DMS153 (cell line): ENCODE results near the gene C1orf105.
"Not testable (repeated sequence)": the region's sequence is repeated elsewhere in the genome, so short reads cannot be mapped to it uniquely, and the experiment has no call there.

Experiments used
- DNase-seq: peaks from one replicate; lab custom pipeline; 2025; lab: John Stamatoyannopoulos, UW

The C1orf105 gene

DNA sequence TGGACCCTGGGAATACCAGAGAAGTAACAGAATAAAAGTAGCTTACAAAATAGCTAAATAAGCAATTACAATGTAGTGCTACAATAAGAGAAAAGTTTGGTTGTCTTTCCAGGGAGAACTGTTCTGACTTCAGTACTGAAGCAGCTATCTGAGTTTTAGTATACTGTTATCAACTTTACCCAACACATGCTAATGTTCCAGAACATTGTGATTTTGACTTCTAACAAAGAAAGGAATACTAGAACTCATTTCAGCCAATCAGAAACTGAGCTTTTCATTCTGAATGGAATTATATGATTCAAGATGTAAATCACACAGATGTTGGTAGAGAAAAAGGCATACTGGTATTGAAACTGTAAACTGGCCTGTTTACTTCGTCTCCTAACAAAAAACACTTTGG is at the start of gene C1orf105:
TSS of gene C1orf105 (plus strand) at position 301 of the 400 bp plus-strand sequence. CDS start 201 bp downstream, outside the sequence.
- no peak for DNase-seq

DNA sequence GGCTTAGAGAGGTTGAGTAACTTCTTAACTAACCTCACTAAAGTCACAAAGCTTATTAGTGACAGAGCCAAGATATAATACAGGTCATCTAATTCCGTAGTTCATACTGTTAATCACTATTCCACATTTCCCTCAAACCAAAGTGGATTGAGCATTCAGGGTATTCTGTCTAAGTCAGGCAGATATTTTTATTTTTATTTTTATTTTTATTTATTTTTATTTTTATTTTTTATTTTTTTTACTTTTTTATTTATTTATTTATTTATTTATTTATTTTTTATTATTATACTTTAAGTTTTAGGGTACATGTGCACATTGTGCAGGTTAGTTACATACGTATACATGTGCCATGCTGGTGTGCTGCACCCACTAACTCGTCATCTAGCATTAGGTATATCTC is 48.8 kb upstream of the C1orf105 start:
- not testable (repeated sequence) for DNase-seq

- DNase-seq = no peak
Measured at GRCh38 chr1:172373864-172374263, 46.6 kb upstream of the C1orf105 start.

DNA sequence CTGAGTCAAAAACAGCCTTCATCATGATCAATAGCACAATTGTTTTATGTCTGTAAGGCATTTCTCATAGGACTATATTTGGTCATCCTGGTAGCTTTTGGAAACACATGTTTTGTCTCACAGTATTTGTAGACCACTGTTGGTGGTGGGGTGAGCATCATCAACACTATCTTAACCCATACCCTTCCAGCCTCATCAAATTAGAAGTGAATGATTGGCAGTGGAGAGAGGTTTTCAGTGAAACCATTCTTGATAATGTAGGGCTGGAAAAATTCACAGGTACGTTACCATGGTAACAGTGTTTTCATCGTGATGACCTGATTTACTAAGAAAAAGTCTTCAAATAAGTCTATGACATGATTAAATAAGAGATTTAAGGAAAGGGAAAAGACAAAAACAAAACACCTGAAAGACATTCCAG is 45.3 kb upstream of the C1orf105 start:
- no peak for DNase-seq

DNA sequence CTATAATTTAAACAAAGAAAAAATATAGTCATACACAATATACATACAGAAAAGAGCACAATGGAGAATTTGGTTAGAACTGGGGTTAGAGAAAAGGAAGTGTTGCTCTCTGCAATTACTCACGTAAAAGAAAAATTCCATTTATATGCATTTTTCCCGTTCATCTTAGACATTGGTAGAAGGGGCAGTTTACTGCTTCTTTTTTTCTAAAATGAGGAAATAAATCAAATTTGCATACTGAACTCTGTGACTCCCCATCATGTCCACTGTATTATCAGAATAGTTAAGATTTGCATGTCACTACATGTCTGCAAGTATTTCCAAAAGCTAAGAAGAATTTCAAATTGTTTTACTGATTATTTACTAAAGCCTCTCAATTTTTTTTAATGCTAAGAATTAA is 44.1 kb upstream of the C1orf105 start:
- no peak for DNase-seq

- DNase-seq = no peak
Measured at GRCh38 chr1:172377565-172377964, 42.9 kb upstream of the C1orf105 start.

DNA sequence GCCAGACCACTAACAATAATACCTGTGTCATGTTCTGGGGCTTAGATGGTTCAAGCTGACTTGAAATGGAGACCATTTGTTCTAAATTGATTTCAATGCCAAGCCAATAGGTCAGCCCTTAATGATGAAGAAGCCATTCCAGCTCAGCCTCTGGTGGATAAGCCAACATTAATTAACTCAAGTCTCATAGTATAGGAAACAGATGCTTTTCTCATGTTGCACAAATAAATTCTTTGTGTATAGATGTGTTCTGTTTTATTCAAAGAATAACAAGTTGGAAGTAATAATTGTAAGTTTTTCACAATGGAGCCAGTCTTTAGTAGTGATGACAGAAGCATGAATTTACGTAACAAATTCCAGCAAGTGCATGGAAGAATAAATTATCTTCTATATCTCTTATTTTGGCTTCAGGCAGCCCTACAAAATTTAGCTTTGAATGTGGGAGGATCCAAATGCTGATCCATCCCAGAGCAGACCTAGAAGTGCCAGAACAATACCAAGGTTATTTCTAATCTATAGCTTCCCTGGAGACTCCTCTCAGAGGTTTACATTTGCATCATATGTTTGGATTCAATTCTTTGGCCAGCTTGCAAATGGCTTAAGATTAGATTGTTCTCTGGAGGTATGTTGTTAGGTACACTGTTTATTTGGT is 42.2 kb upstream of the C1orf105 start:
- DNase-seq = no peak

DNA sequence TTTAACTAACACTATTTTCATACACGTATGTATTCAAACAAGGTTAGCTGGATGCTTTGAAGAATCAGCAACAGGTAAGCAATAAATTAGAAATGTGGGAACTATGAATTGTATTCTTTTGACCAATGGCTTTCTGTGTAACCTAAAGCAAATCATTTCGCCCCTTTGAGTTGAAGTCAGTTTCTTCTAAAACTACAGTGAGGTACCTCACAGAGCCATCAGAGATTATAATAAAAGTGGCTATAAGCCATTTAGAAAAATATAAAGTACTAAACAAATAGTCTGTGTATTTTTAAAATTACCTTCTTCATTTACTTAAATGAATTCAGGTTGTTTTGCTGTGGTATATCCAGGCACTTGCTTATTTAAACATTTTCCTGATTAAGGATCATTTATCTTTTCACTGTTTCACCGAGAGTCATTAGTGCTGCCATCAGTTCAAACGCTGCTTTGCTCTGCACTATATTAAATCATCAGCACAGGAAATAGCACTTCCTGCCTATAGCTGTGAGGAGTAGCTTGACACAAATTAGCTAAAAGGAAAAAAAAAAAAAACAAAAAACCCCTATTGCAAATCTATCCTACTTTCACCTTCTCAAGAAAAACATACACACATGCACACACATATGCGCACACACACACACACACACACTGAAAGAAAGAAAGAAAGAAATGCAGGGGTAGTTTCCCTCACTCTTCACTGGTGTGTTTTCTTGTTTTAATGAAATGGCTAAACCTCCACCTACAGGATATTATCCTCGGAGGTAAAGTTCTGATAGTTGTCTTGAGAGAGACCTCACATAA is 39.8 kb upstream of the C1orf105 start:
- DNase-seq = peak; percentile 56

- DNase-seq = no peak
Measured at GRCh38 chr1:172381946-172382345, 38.5 kb upstream of the C1orf105 start.

GRCh38 chr1:172382406-172382805 is 38.1 kb upstream of the C1orf105 start:
- DNase-seq = no peak

- DNase-seq = no peak
Measured at GRCh38 chr1:172382990-172383389, 37.5 kb upstream of the C1orf105 start.

DNA sequence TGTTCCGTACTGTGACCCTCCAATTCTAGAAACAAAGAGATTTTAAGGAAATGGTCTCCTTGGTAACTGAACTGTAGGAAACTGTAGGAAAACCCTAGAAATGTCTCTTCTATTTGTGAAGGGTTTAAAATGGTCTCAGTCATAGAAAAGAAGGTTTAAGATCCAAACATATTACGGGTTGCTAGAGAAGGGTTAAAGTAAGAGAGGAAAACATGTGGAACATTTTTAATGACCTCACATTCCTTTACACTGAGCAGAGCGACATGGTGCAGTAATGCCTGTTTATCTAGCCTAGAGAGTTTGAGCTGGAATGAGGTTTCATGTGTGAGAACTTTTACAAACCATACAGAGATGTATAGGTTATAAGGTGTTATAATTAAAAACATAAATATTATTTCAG is 36.9 kb upstream of the C1orf105 start:
- DNase-seq = no peak

GRCh38 chr1:172384656-172385055 is 35.8 kb upstream of the C1orf105 start:
- no peak for DNase-seq

GRCh38 chr1:172386046-172386445 is 34.4 kb upstream of the C1orf105 start:
- no peak for DNase-seq

GRCh38 chr1:172388490-172388889 is 32.0 kb upstream of the C1orf105 start:
- DNase-seq = no peak

DNA sequence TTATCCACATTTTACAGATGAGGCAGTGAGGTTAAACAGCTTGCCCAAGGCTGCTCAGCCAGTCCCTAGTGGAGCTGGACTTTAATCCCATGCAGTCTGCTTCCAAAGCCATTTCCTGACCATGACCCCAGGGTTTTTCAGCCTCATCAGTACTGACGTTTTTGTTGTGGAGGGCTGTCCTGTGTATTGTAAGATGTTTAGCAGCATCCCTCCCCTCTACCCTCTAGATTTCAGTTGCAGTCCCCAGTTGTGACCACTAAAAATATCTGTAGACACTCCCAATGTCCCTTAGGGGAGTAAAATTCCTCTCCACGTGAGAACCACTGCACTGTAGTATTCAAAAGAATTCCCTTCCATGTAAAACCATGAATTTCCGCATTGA is 30.2 kb upstream of the C1orf105 start:
- no peak for DNase-seq

GRCh38 chr1:172390683-172391551 is 29.6 kb upstream of the C1orf105 start:
- no peak for DNase-seq

DNA sequence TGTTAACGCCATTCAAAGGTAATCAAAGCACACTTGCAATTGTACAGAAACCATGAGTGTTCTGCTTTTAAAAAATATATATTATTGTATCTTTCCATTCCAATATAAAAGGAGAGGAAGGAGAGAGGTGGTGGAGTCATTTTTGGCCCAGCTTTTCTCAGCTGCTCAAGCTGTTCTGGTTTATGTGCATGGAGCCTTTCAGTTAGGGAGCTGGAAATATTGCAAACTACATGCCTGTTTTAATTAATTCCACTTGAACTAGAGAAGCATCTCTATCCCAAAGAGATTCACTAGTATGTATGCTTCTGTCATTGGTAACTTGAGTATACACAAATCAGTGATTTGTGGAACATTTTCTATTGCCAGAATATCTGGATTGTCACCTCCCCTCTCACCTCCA is 28.5 kb upstream of the C1orf105 start:
- no peak for DNase-seq

DNA sequence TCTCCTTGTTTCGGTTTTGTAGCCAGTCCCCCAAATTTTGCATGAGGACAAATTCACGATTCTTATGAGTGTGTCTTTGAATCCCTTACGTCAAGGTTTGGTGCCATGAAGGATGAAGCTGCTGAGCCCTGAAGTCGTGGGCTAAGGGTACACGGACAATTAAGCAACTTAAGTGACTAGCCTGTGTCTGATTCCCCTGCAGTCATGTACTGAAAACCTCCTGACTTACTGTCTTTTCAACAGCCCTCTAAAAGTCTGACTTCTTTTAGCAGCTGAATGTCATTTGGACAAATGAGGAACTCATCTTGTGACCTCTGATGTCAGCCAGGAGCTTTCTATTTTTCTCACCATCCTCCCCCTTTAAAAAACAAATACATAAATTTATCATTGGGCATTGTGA is 27.1 kb upstream of the C1orf105 start:
- no peak for DNase-seq

DNA sequence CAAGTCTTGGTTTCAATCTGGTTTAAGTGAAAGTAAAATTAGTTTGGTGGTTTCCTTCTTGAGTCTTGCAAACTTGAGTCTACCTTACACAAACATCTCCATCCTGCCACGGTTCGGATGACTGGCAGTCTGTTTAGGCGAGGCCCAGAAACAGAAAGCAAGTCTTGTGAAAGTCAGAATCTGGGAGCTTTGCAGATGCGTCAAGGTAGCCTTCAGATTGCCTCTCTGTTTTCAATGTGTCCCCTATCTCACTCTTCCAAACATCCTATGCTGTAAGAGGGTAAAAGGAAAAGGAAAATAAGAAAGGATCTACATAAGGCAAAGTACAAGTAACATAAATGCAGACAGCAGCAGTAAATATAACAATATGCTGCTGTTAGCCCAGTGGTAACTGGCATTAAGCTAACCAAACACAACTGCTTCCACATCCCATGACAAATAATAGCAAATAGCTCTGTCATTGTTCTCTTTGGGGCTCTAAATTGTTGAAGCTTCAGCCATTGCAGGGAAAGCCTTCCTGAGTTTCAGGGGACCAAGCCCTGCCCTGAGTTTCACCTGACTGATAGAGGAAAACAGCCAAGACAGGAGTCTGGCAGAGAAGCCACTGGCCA is 26.2 kb upstream of the C1orf105 start:
- no peak for DNase-seq

- no peak for DNase-seq
Measured at GRCh38 chr1:172394811-172395210, 25.7 kb upstream of the C1orf105 start.

GRCh38 chr1:172395576-172395975 is 24.9 kb upstream of the C1orf105 start:
- no peak for DNase-seq
